A549 (cell line): ENCODE data around the gene LNPK. TPM values are rescaled to one million over a fixed set of nuclear protein-coding genes. Genes with fewer than 3 reads are reported as not detected.

Source experiments
- ATAC-seq, 2 experiments: fragments of 200-7000 bp in 1 of 2; fragments of >200 bp in 1 of 2; cut with Nextera tagmentation in 1 of 2; cut with Tn5 transposase in 1 of 2; 3 replicates each; pipeline versions ENCODE4 v1.8.0 to v1.9.1; 2018 to 2020; ENCODE audit warnings: mild to moderate bottlenecking in 1 of 2, moderate library complexity in 1 of 2
- CTCF ChIA-PET: fragments of 300-600 bp; sonication (Branson Sonifier 250); formaldehyde crosslinking; extraction: SDS; loops from one replicate; lab custom pipeline; 2021; ENCODE audit warnings: antibody characterized with exemption, inconsistent platforms; lab: Yijun Ruan, JAX
- POLR2A ChIA-PET: fragments of 350-600 bp; formaldehyde crosslinking; extraction: SDS; loops from one replicate; lab custom pipeline; 2021; ENCODE audit warnings: antibody characterized with exemption, inconsistent platforms; lab: Yijun Ruan, JAX
- DNase-seq, 2 experiments: peaks; one replicate each; pipeline versions ENCODE4 v3.0.0 to v3.0.0-alpha.2; 2011 to 2016; ENCODE audit warnings: low read depth in 1 of 2, low spot score in 1 of 2
- FAIRE-seq: peaks from 2 replicates; lab custom pipeline; 2011; peaks lifted over from hg19 to GRCh38; lab: Jason Lieb, UNC
- H3K27ac ChIP-seq, 2 experiments: fragments of >200 bp; sonication (Bioruptor Twin); formaldehyde crosslinking; 3 replicates each; pipeline ENCODE4 v1.5.1; 2016 to 2017
- H3K4me1 ChIP-seq: fragments of >200 bp; sonication (Bioruptor Twin); formaldehyde crosslinking; 3 replicates; pipeline ENCODE4 v1.6.1; 2016
- H3K4me2 ChIP-seq: fragments of >200 bp; sonication (Bioruptor Twin); formaldehyde crosslinking; 3 replicates; pipeline ENCODE4 v1.6.1; 2016
- H3K4me3 ChIP-seq: fragments of >200 bp; sonication (Bioruptor Twin); formaldehyde crosslinking; 3 replicates; pipeline ENCODE4 v1.5.1; 2016
- H3K9me3 ChIP-seq: fragments of >200 bp; sonication (Bioruptor Twin); formaldehyde crosslinking; 3 replicates; pipeline ENCODE4 v1.6.1; 2016
- E2F6 ChIP-seq: IDR thresholded peaks from 2 replicates; pipeline ENCODE4 v1.6.1; 2012; ENCODE audit warnings: low read depth, borderline replicate concordance
- EHF ChIP-seq: fragments of 250-450 bp; sonication (Bioruptor Pico); IDR thresholded peaks from 2 replicates; pipeline ENCODE4 v1.5.0; 2020; ENCODE audit warnings: mild to moderate bottlenecking
- EHMT2 ChIP-seq: fragments of 200-600 bp; sonication (generic); IDR thresholded peaks from 2 replicates; pipeline ENCODE4 v1.6.1; 2016; ENCODE audit warnings: antibody characterized with exemption, low read depth, mild to moderate bottlenecking, moderate library complexity
- FOSL2 ChIP-seq, 2 experiments: fragments of 450-650 bp in 1 of 2; fragments of >200 bp in 1 of 2; sonication (Bioruptor Twin) in 1 of 2; formaldehyde crosslinking; IDR thresholded peaks; 2 replicates each; pipeline versions ENCODE4 v1.5.0 to v1.6.1; 2016 to 2020; ENCODE audit warnings: mild to moderate bottlenecking in 1 of 2, moderate library complexity in 1 of 2
- HES2 ChIP-seq: fragments of >200 bp; sonication (Bioruptor Twin); formaldehyde crosslinking; IDR thresholded peaks from 2 replicates; pipeline ENCODE4 v1.6.1; 2016
- HMGXB4 ChIP-seq: fragments of 250-450 bp; sonication (Bioruptor Pico); IDR thresholded peaks from 2 replicates; pipeline ENCODE4 v1.5.0; 2021; ENCODE audit warnings: mild to moderate bottlenecking, moderate library complexity, borderline replicate concordance
- HOXA7 ChIP-seq: fragments of 250-450 bp; sonication (Bioruptor Pico); IDR thresholded peaks from 2 replicates; pipeline ENCODE4 v1.5.0; 2020; ENCODE audit warnings: mild to moderate bottlenecking, moderate library complexity
- HOXB13 ChIP-seq: fragments of 250-450 bp; sonication (Bioruptor Pico); IDR thresholded peaks from 2 replicates; pipeline ENCODE4 v1.5.0; 2020; ENCODE audit warnings: low read depth, mild to moderate bottlenecking, moderate library complexity
- HOXB5 ChIP-seq: fragments of 250-450 bp; sonication (Bioruptor Pico); IDR thresholded peaks from 2 replicates; pipeline ENCODE4 v1.5.0; 2020; ENCODE audit warnings: mild to moderate bottlenecking, moderate library complexity
- JUN ChIP-seq, 2 experiments: fragments of >200 bp; sonication (Bioruptor Twin); formaldehyde crosslinking; IDR thresholded peaks; 2 replicates in 1 of 2; 3 replicates in 1 of 2; pipeline ENCODE4 v1.6.1; 2016 to 2017
- NPAS2 ChIP-seq: fragments of 250-450 bp; sonication (Bioruptor Pico); IDR thresholded peaks from 2 replicates; pipeline ENCODE4 v1.8.0; 2022; ENCODE audit warnings: mild to moderate bottlenecking, moderate library complexity, borderline replicate concordance
- NR3C1 ChIP-seq: fragments of >200 bp; sonication (Bioruptor Twin); formaldehyde crosslinking; IDR thresholded peaks from 3 replicates; pipeline ENCODE4 v1.6.1; 2017
- PHF8 ChIP-seq: fragments of 200-600 bp; sonication (generic); IDR thresholded peaks from 2 replicates; pipeline ENCODE4 v1.6.1; 2016; ENCODE audit warnings: low read depth, mild to moderate bottlenecking, antibody characterized with exemption, moderate library complexity, borderline replicate concordance
- POLR2A ChIP-seq: IDR thresholded peaks from 2 replicates; pipeline ENCODE4 v1.6.1; 2012; ENCODE audit warnings: mild to moderate bottlenecking, low read length
- TP53 ChIP-seq: fragments of 250-450 bp; sonication (Bioruptor Pico); IDR thresholded peaks from 2 replicates; pipeline ENCODE4 v1.5.0; 2021; ENCODE audit warnings: mild to moderate bottlenecking, moderate library complexity
- ZC3H11A ChIP-seq: fragments of 450-650 bp; IDR thresholded peaks from 2 replicates; pipeline ENCODE4 v1.6.1; 2014; ENCODE audit warnings: antibody characterized with exemption, mild to moderate bottlenecking
- ZFP36 ChIP-seq: fragments of 450-650 bp; IDR thresholded peaks from 2 replicates; pipeline ENCODE4 v1.6.1; 2014; ENCODE audit warnings: borderline replicate concordance; ENCODE audit not compliant: partially characterized antibody
- ZNF302 ChIP-seq: fragments of 250-450 bp; sonication (Bioruptor Pico); IDR thresholded peaks from 2 replicates; pipeline ENCODE4 v1.9.0; 2021; ENCODE audit warnings: inconsistent platforms, mild to moderate bottlenecking, moderate library complexity
- WGBS: methylation state at CpG from one replicate; pipeline ENCODE4 v1.1.6; 2017; ENCODE audit errors: missing lambda C conversion rate; 5-methylcytosine and 5-hydroxymethylcytosine counted together
- polyA plus RNA-seq, 4 experiments: library from polyadenylated mRNA; depleted of rRNA in 3 of 4; stranded (reverse); fragments of >200 nt; fragmentation: RNase III in 1 of 4; extraction: RNeasy Plus Mini Kit Qiagen cat#74134 plus additional on column Dnase treatment in 1 of 4; gene quantifications; 2 replicates in 3 of 4; 3 replicates in 1 of 4; pipeline ENCODE4 v1.2.3, GENCODE V29; 2011 to 2017
- TF ChIP-seq, protein P1 (sequence below): fragments of >200 bp; sonication (Bioruptor Twin); formaldehyde crosslinking; IDR thresholded peaks from 3 replicates; pipeline ENCODE4 v1.6.1; 2016
- TF ChIP-seq, protein P2 (sequence below): fragments of 200-600 bp; sonication (generic); IDR thresholded peaks from 2 replicates; pipeline ENCODE4 v1.6.1; 2016; ENCODE audit warnings: antibody characterized with exemption, mild to moderate bottlenecking, moderate library complexity
- TF ChIP-seq, protein P3 (sequence below): fragments of >200 bp; sonication (Bioruptor Twin); formaldehyde crosslinking; IDR thresholded peaks from 3 replicates; pipeline ENCODE4 v1.5.1; 2016

Gene LNPK
- polyA plus RNA-seq, 2 of the 4 experiments (the other 2 are of a cell fraction), result 13.1 to 24.7 TPM

- Histone ChIP-seq H3K4me1 (no peaks in the 10 kb centered on the region), H3K27ac (no peak overlapping the region), H3K4me3 (no peak overlapping the region), H3K9me3 (no peaks in the 10 kb centered on the region), H3K4me2 (no peak overlapping the region)
- no peak for DNase-seq
- POLR2A ChIA-PET, result no interaction called here
- FAIRE-seq, result no peak
- TF ChIP-seq TP53 (CRISPR knock-in tag), result no peak
- no peak for TF ChIP-seq NR3C1
- no peak for TF ChIP-seq EHMT2
- TF ChIP-seq HOXA7 (CRISPR knock-in tag), result no peak
- 93% methylated on average over 2 of the region's 6 CpGs for WGBS
- no peak for ATAC-seq
- CTCF ChIA-PET, result interaction anchor here (1.1 kb wide), 1 partner anchor 140 kb away, joined by 3 read pairs; no protein-coding TSS in a partner anchor
These were observed 44.2 kb downstream of the LNPK start for GRCh38 chr2:175957845-175958244.

GRCh38 chr2:175955136-175955535, 46.9 kb downstream of the LNPK start:
- Histone ChIP-seq H3K4me2 (no peak overlapping the region), H3K27ac (no peak overlapping the region), H3K4me3 (no peak overlapping the region), H3K9me3 (no peaks in the 10 kb centered on the region), H3K4me1 (no peaks in the 10 kb centered on the region)
- ChIA-PET POLR2A (no interaction called here), CTCF (no interaction called here)
- FAIRE-seq (no peak), ATAC-seq (no peak), DNase-seq (no peak)
- WGBS, result 79% methylated on average over 2 of the region's 2 CpGs
- TF ChIP-seq JUN (IDR thresholded peaks at IDR 0.05), result no peak
- no peak for TF ChIP-seq ZNF302 (CRISPR knock-in tag)
- no peak for TF ChIP-seq NPAS2 (CRISPR knock-in tag)
- TF ChIP-seq POLR2A, result no peak
- TF ChIP-seq E2F6, result no peak
- TF ChIP-seq ZC3H11A, result no peak
- TF ChIP-seq HMGXB4 (CRISPR knock-in tag), result no peak
- TF ChIP-seq, protein P1, sequence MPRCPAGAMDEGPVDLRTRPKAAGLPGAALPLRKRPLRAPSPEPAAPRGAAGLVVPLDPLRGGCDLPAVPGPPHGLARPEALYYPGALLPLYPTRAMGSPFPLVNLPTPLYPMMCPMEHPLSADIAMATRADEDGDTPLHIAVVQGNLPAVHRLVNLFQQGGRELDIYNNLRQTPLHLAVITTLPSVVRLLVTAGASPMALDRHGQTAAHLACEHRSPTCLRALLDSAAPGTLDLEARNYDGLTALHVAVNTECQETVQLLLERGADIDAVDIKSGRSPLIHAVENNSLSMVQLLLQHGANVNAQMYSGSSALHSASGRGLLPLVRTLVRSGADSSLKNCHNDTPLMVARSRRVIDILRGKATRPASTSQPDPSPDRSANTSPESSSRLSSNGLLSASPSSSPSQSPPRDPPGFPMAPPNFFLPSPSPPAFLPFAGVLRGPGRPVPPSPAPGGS, result no peak
- no peak for TF ChIP-seq EHF (CRISPR knock-in tag)
- no peak for TF ChIP-seq HOXB5
- TF ChIP-seq PHF8, result no peak

DNA sequence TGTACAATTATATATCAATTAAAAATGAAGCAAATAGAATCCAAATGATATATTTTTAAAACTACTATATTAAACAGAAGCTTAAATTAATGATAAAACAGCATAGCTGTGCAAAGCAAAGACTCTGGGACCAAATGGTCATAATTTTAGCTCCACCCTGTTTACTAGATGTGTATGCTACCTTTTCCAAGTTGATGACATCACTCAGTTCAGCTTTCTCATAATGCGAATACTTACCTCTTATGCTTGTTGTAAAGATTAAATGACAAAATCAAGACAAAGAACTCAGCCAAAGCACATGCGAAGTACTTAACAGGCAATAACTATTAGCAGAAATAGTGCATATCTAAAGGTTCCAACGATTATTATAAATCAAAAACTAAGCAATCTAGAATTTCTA, 51.6 kb downstream of the LNPK start:
- POLR2A ChIA-PET, result no interaction called here
- TF ChIP-seq HES2 (no peak), FOSL2 (IDR thresholded peaks at IDR 0.05) (no peak), FOSL2 (CRISPR knock-in tag; IDR thresholded peaks at IDR 0.05) (no peak), HMGXB4 (CRISPR knock-in tag) (no peak), HOXB13 (CRISPR knock-in tag) (no peak), ZFP36 (no peak), E2F6 (no peak)
- TF ChIP-seq, protein P2, sequence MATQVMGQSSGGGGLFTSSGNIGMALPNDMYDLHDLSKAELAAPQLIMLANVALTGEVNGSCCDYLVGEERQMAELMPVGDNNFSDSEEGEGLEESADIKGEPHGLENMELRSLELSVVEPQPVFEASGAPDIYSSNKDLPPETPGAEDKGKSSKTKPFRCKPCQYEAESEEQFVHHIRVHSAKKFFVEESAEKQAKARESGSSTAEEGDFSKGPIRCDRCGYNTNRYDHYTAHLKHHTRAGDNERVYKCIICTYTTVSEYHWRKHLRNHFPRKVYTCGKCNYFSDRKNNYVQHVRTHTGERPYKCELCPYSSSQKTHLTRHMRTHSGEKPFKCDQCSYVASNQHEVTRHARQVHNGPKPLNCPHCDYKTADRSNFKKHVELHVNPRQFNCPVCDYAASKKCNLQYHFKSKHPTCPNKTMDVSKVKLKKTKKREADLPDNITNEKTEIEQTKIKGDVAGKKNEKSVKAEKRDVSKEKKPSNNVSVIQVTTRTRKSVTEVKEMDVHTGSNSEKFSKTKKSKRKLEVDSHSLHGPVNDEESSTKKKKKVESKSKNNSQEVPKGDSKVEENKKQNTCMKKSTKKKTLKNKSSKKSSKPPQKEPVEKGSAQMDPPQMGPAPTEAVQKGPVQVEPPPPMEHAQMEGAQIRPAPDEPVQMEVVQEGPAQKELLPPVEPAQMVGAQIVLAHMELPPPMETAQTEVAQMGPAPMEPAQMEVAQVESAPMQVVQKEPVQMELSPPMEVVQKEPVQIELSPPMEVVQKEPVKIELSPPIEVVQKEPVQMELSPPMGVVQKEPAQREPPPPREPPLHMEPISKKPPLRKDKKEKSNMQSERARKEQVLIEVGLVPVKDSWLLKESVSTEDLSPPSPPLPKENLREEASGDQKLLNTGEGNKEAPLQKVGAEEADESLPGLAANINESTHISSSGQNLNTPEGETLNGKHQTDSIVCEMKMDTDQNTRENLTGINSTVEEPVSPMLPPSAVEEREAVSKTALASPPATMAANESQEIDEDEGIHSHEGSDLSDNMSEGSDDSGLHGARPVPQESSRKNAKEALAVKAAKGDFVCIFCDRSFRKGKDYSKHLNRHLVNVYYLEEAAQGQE, result no peak
- TF ChIP-seq, protein P3, sequence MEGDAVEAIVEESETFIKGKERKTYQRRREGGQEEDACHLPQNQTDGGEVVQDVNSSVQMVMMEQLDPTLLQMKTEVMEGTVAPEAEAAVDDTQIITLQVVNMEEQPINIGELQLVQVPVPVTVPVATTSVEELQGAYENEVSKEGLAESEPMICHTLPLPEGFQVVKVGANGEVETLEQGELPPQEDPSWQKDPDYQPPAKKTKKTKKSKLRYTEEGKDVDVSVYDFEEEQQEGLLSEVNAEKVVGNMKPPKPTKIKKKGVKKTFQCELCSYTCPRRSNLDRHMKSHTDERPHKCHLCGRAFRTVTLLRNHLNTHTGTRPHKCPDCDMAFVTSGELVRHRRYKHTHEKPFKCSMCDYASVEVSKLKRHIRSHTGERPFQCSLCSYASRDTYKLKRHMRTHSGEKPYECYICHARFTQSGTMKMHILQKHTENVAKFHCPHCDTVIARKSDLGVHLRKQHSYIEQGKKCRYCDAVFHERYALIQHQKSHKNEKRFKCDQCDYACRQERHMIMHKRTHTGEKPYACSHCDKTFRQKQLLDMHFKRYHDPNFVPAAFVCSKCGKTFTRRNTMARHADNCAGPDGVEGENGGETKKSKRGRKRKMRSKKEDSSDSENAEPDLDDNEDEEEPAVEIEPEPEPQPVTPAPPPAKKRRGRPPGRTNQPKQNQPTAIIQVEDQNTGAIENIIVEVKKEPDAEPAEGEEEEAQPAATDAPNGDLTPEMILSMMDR, result no peak

More for the DNA sequence above, 51.6 kb downstream of the LNPK start:
- H3K4me3 ChIP-seq, result no peak overlapping the region
- 86% methylated on average over 3 of the region's 3 CpGs for WGBS
- DNase-seq (no peak), FAIRE-seq (no peak), ATAC-seq (no peak)
- H3K9me3 ChIP-seq, result no peaks in the 10 kb centered on the region
- no peak overlapping the region for H3K27ac ChIP-seq
- H3K4me1 ChIP-seq, result no peaks in the 10 kb centered on the region
- no peak overlapping the region for H3K4me2 ChIP-seq
- CTCF ChIA-PET, result interaction anchor here (0.6 kb wide), 1 partner anchor 45 kb away, joined by 3 read pairs; no protein-coding TSS in a partner anchor
